A549 (cell line): ENCODE measurements around the gene CDH4. TPM values are rescaled to one million over a fixed set of nuclear protein-coding genes. Genes with fewer than 3 reads are reported as not detected.

Source experiments
- ATAC-seq, 2 experiments: fragments of 200-7000 bp in 1 of 2; fragments of >200 bp in 1 of 2; cut with Nextera tagmentation in 1 of 2; cut with Tn5 transposase in 1 of 2; 3 replicates each; pipeline versions ENCODE4 v1.8.0 to v1.9.1; 2018 to 2020; ENCODE audit warnings: mild to moderate bottlenecking in 1 of 2, moderate library complexity in 1 of 2
- CTCF ChIA-PET: fragments of 300-600 bp; sonication (Branson Sonifier 250); formaldehyde crosslinking; extraction: SDS; loops from one replicate; lab custom pipeline; 2021; ENCODE audit warnings: antibody characterized with exemption, inconsistent platforms; lab: Yijun Ruan, JAX
- POLR2A ChIA-PET: fragments of 350-600 bp; formaldehyde crosslinking; extraction: SDS; loops from one replicate; lab custom pipeline; 2021; ENCODE audit warnings: antibody characterized with exemption, inconsistent platforms; lab: Yijun Ruan, JAX
- DNase-seq, 2 experiments: peaks; one replicate each; pipeline versions ENCODE4 v3.0.0 to v3.0.0-alpha.2; 2011 to 2016; ENCODE audit warnings: low read depth in 1 of 2, low spot score in 1 of 2
- FAIRE-seq: peaks from 2 replicates; lab custom pipeline; 2011; peaks lifted over from hg19 to GRCh38; lab: Jason Lieb, UNC
- H3K27ac ChIP-seq, 2 experiments: fragments of >200 bp; sonication (Bioruptor Twin); formaldehyde crosslinking; 3 replicates each; pipeline ENCODE4 v1.5.1; 2016 to 2017
- H3K4me1 ChIP-seq: fragments of >200 bp; sonication (Bioruptor Twin); formaldehyde crosslinking; 3 replicates; pipeline ENCODE4 v1.6.1; 2016
- H3K4me2 ChIP-seq: fragments of >200 bp; sonication (Bioruptor Twin); formaldehyde crosslinking; 3 replicates; pipeline ENCODE4 v1.6.1; 2016
- H3K4me3 ChIP-seq: fragments of >200 bp; sonication (Bioruptor Twin); formaldehyde crosslinking; 3 replicates; pipeline ENCODE4 v1.5.1; 2016
- H3K9me3 ChIP-seq: fragments of >200 bp; sonication (Bioruptor Twin); formaldehyde crosslinking; 3 replicates; pipeline ENCODE4 v1.6.1; 2016
- CEBPB ChIP-seq, 2 experiments: fragments of >200 bp in 1 of 2; sonication (Bioruptor Twin) in 1 of 2; formaldehyde crosslinking in 1 of 2; IDR thresholded peaks; 2 replicates each; pipeline ENCODE4 v1.6.1; 2012 to 2016
- CHD2 ChIP-seq: fragments of 150-350 bp; IDR thresholded peaks from 2 replicates; pipeline ENCODE4 v1.6.1; 2014; ENCODE audit warnings: low read length; ENCODE audit not compliant: partially characterized antibody
- CTCF ChIP-seq: fragments of >200 bp; sonication (Bioruptor Twin); formaldehyde crosslinking; IDR thresholded peaks from 3 replicates; pipeline ENCODE4 v1.5.1; 2016
- EHF ChIP-seq: fragments of 250-450 bp; sonication (Bioruptor Pico); IDR thresholded peaks from 2 replicates; pipeline ENCODE4 v1.5.0; 2020; ENCODE audit warnings: mild to moderate bottlenecking
- EHMT2 ChIP-seq: fragments of 200-600 bp; sonication (generic); IDR thresholded peaks from 2 replicates; pipeline ENCODE4 v1.6.1; 2016; ENCODE audit warnings: antibody characterized with exemption, low read depth, mild to moderate bottlenecking, moderate library complexity
- EP300 ChIP-seq, 2 experiments: fragments of >200 bp; sonication (Bioruptor Twin); formaldehyde crosslinking; IDR thresholded peaks; 2 replicates in 1 of 2; 3 replicates in 1 of 2; pipeline ENCODE4 v1.6.1; 2016 to 2017
- FOSL2 ChIP-seq, 2 experiments: fragments of 450-650 bp in 1 of 2; fragments of >200 bp in 1 of 2; sonication (Bioruptor Twin) in 1 of 2; formaldehyde crosslinking; IDR thresholded peaks; 2 replicates each; pipeline versions ENCODE4 v1.5.0 to v1.6.1; 2016 to 2020; ENCODE audit warnings: mild to moderate bottlenecking in 1 of 2, moderate library complexity in 1 of 2
- HES2 ChIP-seq: fragments of >200 bp; sonication (Bioruptor Twin); formaldehyde crosslinking; IDR thresholded peaks from 2 replicates; pipeline ENCODE4 v1.6.1; 2016
- HEYL ChIP-seq: fragments of 250-450 bp; sonication (Bioruptor Pico); IDR thresholded peaks from 2 replicates; pipeline ENCODE4 v1.8.0; 2021; ENCODE audit warnings: mild to moderate bottlenecking, moderate library complexity
- HOXA7 ChIP-seq: fragments of 250-450 bp; sonication (Bioruptor Pico); IDR thresholded peaks from 2 replicates; pipeline ENCODE4 v1.5.0; 2020; ENCODE audit warnings: mild to moderate bottlenecking, moderate library complexity
- JUNB ChIP-seq: fragments of >200 bp; sonication (Bioruptor Twin); formaldehyde crosslinking; IDR thresholded peaks from 2 replicates; pipeline ENCODE4 v1.6.1; 2016
- KDM1A ChIP-seq: fragments of 200-600 bp; sonication (generic); IDR thresholded peaks from 2 replicates; pipeline ENCODE4 v1.6.1; 2016; ENCODE audit warnings: low read depth, mild to moderate bottlenecking
- KDM5A ChIP-seq: fragments of 200-600 bp; sonication (generic); IDR thresholded peaks from 2 replicates; pipeline ENCODE4 v1.6.1; 2016; ENCODE audit warnings: antibody characterized with exemption, mild to moderate bottlenecking
- MAX ChIP-seq: IDR thresholded peaks from 2 replicates; pipeline ENCODE4 v1.6.1; 2012
- MAZ ChIP-seq: fragments of 150-350 bp; IDR thresholded peaks from 2 replicates; pipeline ENCODE4 v1.6.1; 2014; ENCODE audit warnings: antibody characterized with exemption, low read depth, low read length, borderline replicate concordance
- MYC ChIP-seq: IDR thresholded peaks from 2 replicates; pipeline ENCODE4 v1.6.1; 2012; ENCODE audit warnings: mild to moderate bottlenecking, inconsistent platforms, low read length, improper control_type of control experiment, borderline replicate concordance
- NFE2L2 ChIP-seq: fragments of 150-350 bp; conservative IDR thresholded peaks from 2 replicates; pipeline ENCODE4 v1.6.1; 2014; ENCODE audit warnings: low read length
- PHF8 ChIP-seq: fragments of 200-600 bp; sonication (generic); IDR thresholded peaks from 2 replicates; pipeline ENCODE4 v1.6.1; 2016; ENCODE audit warnings: low read depth, mild to moderate bottlenecking, antibody characterized with exemption, moderate library complexity, borderline replicate concordance
- POLR2A ChIP-seq: IDR thresholded peaks from 2 replicates; pipeline ENCODE4 v1.6.1; 2012; ENCODE audit warnings: mild to moderate bottlenecking, low read length
- POLR2AphosphoS2 ChIP-seq: conservative IDR thresholded peaks from 2 replicates; pipeline ENCODE4 v1.6.1; 2012; ENCODE audit warnings: low read length, improper control_type of control experiment, inconsistent platforms
- RNF2 ChIP-seq: fragments of 200-600 bp; sonication (generic); IDR thresholded peaks from 2 replicates; pipeline ENCODE4 v1.6.1; 2016; ENCODE audit warnings: low read depth, mild to moderate bottlenecking, antibody characterized with exemption, moderate library complexity, borderline replicate concordance
- SMC3 ChIP-seq: fragments of >200 bp; sonication (Bioruptor Twin); formaldehyde crosslinking; IDR thresholded peaks from 3 replicates; pipeline ENCODE4 v1.6.1; 2018; ENCODE audit warnings: inconsistent platforms
- SREBF2 ChIP-seq: fragments of 450-650 bp; IDR thresholded peaks from 2 replicates; pipeline ENCODE4 v1.6.1; 2014; ENCODE audit warnings: mild to moderate bottlenecking, moderate library complexity
- USF2 ChIP-seq: fragments of 450-650 bp; IDR thresholded peaks from 2 replicates; pipeline ENCODE4 v1.6.1; 2014; ENCODE audit warnings: antibody characterized with exemption
- ZC3H11A ChIP-seq: fragments of 450-650 bp; IDR thresholded peaks from 2 replicates; pipeline ENCODE4 v1.6.1; 2014; ENCODE audit warnings: antibody characterized with exemption, mild to moderate bottlenecking
- WGBS: methylation state at CpG from one replicate; pipeline ENCODE4 v1.1.6; 2017; ENCODE audit errors: missing lambda C conversion rate; 5-methylcytosine and 5-hydroxymethylcytosine counted together
- polyA plus RNA-seq, 4 experiments: library from polyadenylated mRNA; depleted of rRNA in 3 of 4; stranded (reverse); fragments of >200 nt; fragmentation: RNase III in 1 of 4; extraction: RNeasy Plus Mini Kit Qiagen cat#74134 plus additional on column Dnase treatment in 1 of 4; gene quantifications; 2 replicates in 3 of 4; 3 replicates in 1 of 4; pipeline ENCODE4 v1.2.3, GENCODE V29; 2011 to 2017
- TF ChIP-seq, protein P1 (sequence below): fragments of >200 bp; sonication (Bioruptor Twin); formaldehyde crosslinking; IDR thresholded peaks from 3 replicates; pipeline ENCODE4 v1.6.1; 2016

CDH4 gene
- polyA plus RNA-seq, 2 of the 4 experiments (the other 2 are of a cell fraction), result 3.4 to 10.3 TPM

- TF ChIP-seq PHF8, result no peak
Observed at GRCh38 chr20:61755971-61756845, 504.1 kb downstream of the CDH4 start (continued).

GRCh38 chr20:61756966-61757677, 505.1 kb downstream of the CDH4 start:
- FAIRE-seq, result no peak
- no peaks in the 10 kb centered on the region for H3K4me1 ChIP-seq
- no peak for TF ChIP-seq CTCF
- TF ChIP-seq MYC, result no peak
- no peak for TF ChIP-seq PHF8
- no peak for TF ChIP-seq CHD2
- TF ChIP-seq CEBPB (IDR thresholded peaks at IDR 0.05), result no peak
- TF ChIP-seq FOSL2 (IDR thresholded peaks at IDR 0.05), result no peak
- no peak for TF ChIP-seq FOSL2 (CRISPR knock-in tag; IDR thresholded peaks at IDR 0.05)
- no peak for TF ChIP-seq MAZ
- TF ChIP-seq SREBF2, result no peak
- no peaks in the 10 kb centered on the region for H3K9me3 ChIP-seq
- H3K4me2 ChIP-seq, result no peak overlapping the region
- ATAC-seq, result no peak
- CTCF ChIA-PET, result interaction anchor here (1.2 kb wide), 1 partner anchor 10 kb away, joined by 3 read pairs; no protein-coding TSS in a partner anchor
- H3K27ac ChIP-seq, result no peak overlapping the region
- no peak overlapping the region for H3K4me3 ChIP-seq
- POLR2A ChIA-PET, result no interaction called here
- WGBS, result 53% methylated on average over 16 of the region's 18 CpGs
- DNase-seq, result no peak

GRCh38 chr20:61757678-61758563, 505.9 kb downstream of the CDH4 start:
- ATAC-seq (no peak), DNase-seq (no peak)

More at GRCh38 chr20:61757678-61758563, 505.9 kb downstream of the CDH4 start:
- Histone ChIP-seq H3K4me1 (no peaks in the 10 kb centered on the region), H3K27ac (no peak overlapping the region), H3K4me2 (no peak overlapping the region), H3K4me3 (no peak overlapping the region), H3K9me3 (no peaks in the 10 kb centered on the region)
- WGBS, result 59% methylated on average over 18 of the region's 25 CpGs
- ChIA-PET POLR2A (no interaction called here), CTCF (interaction anchor here (0.5 kb wide), 1 partner anchor 1332 kb away, joined by 3 read pairs; no protein-coding TSS in a partner anchor)
- no peak for FAIRE-seq
- TF ChIP-seq SMC3, result no peak
- TF ChIP-seq HES2, result no peak
- TF ChIP-seq, protein P1, sequence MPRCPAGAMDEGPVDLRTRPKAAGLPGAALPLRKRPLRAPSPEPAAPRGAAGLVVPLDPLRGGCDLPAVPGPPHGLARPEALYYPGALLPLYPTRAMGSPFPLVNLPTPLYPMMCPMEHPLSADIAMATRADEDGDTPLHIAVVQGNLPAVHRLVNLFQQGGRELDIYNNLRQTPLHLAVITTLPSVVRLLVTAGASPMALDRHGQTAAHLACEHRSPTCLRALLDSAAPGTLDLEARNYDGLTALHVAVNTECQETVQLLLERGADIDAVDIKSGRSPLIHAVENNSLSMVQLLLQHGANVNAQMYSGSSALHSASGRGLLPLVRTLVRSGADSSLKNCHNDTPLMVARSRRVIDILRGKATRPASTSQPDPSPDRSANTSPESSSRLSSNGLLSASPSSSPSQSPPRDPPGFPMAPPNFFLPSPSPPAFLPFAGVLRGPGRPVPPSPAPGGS, result no peak
- no peak for TF ChIP-seq EHF (CRISPR knock-in tag)
- no peak for TF ChIP-seq ZC3H11A
- no peak for TF ChIP-seq NFE2L2
- no peak for TF ChIP-seq EHMT2
- TF ChIP-seq HEYL (CRISPR knock-in tag), result no peak
- no peak for TF ChIP-seq JUNB
- TF ChIP-seq HOXA7 (CRISPR knock-in tag), result no peak
- TF ChIP-seq EP300 (IDR thresholded peaks at IDR 0.05), result no peak
- TF ChIP-seq RNF2, result no peak
- no peak for TF ChIP-seq KDM5A
- no peak for TF ChIP-seq MAX
- no peak for TF ChIP-seq MYC
- no peak for TF ChIP-seq KDM1A
- TF ChIP-seq CTCF, result no peak
- no peak for TF ChIP-seq POLR2A
- TF ChIP-seq USF2, result no peak
- TF ChIP-seq POLR2AphosphoS2, result no peak
